Measurements from ENCODE around the gene PRIMA1. TPM values are rescaled to one million over a fixed set of nuclear protein-coding genes. Genes with fewer than 3 reads are reported as not detected.

The PRIMA1 gene
- polyA plus RNA-seq, 3 donors: not detected

- Histone ChIP-seq H3K9ac (ENCODE audit: insufficient read depth, low read length, poor library complexity, severe bottlenecking) (no peak overlapping the region), H3K36me3 (replicated peaks in 1 of 2; ENCODE audit: control insufficient read depth in 1 of 2, insufficient read depth in 2 of 2, low read length in 2 of 2) (no peaks in the 10 kb centered on the region), H3K27ac (ENCODE audit: low read depth in 1 of 2, low read length in 2 of 2) (no peak overlapping the region), H3K9me3 (replicated peaks in 1 of 2; ENCODE audit: control insufficient read depth in 1 of 2, insufficient read depth in 1 of 2, low read length in 2 of 2) (no peaks in the 10 kb centered on the region), H3K27me3 (ENCODE audit: control insufficient read depth in 2 of 2, insufficient read depth in 2 of 2, low read length in 2 of 2) (no peaks in the 10 kb centered on the region), H2AFZ (ENCODE audit: insufficient read depth, low read depth, low read length, poor library complexity, severe bottlenecking) (no peak overlapping the region), H3K4me1 (ENCODE audit: control insufficient read depth in 1 of 2, insufficient read depth in 2 of 2, low read length in 2 of 2) (no peaks in the 10 kb centered on the region), H3K4me2 (replicated peaks; ENCODE audit: extremely low read depth, low read length, poor library complexity, severe bottlenecking) (no peak overlapping the region), H3K79me2 (ENCODE audit: insufficient read depth, low read length) (no peaks in the 10 kb centered on the region), H3K4me3 (replicated peaks in 1 of 3; ENCODE audit: low read depth in 2 of 3, low read length in 3 of 3) (no peak overlapping the region), H4K20me1 (ENCODE audit: insufficient read depth, low read length) (no peaks in the 10 kb centered on the region)
- no peak overlapping the region for H3K4me3 Mint-ChIP-seq
- 86% methylated on average over 1 of the region's 3 CpGs for WGBS (ENCODE audit: insufficient coverage)
- H3K27me3 Mint-ChIP-seq (ENCODE audit: low read depth in 3 of 3): peaks cover 0 to 8% (median 3%) of the 10 kb centered on the region in 3 donors
- intact Hi-C loops (cut with micrococcal nuclease): no loop called here
- H3K4me1 Mint-ChIP-seq: no peaks in the 10 kb centered on the region
- no peak for DNase-seq
- peaks cover 0 to 4% (median 2%) of the 10 kb centered on the region in 7 donors for H3K9me3 Mint-ChIP-seq
- TF ChIP-seq CTCF (IDR thresholded peaks at IDR 0.05): no peak
- H3K36me3 Mint-ChIP-seq: no peaks in the 10 kb centered on the region
- H3K27ac Mint-ChIP-seq: no peak overlapping the region
Measured at GRCh38 chr14:93719256-93719655, 69.0 kb downstream of the PRIMA1 start.

GRCh38 chr14:93717668-93718320 is 70.5 kb downstream of the PRIMA1 start:
- Histone ChIP-seq H4K20me1 (ENCODE audit: insufficient read depth, low read length) (no peaks in the 10 kb centered on the region), H2AFZ (ENCODE audit: insufficient read depth, low read depth, low read length, poor library complexity, severe bottlenecking) (no peak overlapping the region), H3K9me3 (replicated peaks in 1 of 2; ENCODE audit: control insufficient read depth in 1 of 2, insufficient read depth in 1 of 2, low read length in 2 of 2) (no peaks in the 10 kb centered on the region), H3K36me3 (replicated peaks in 1 of 2; ENCODE audit: control insufficient read depth in 1 of 2, insufficient read depth in 2 of 2, low read length in 2 of 2) (no peaks in the 10 kb centered on the region), H3K4me2 (replicated peaks; ENCODE audit: extremely low read depth, low read length, poor library complexity, severe bottlenecking) (no peak overlapping the region), H3K9ac (ENCODE audit: insufficient read depth, low read length, poor library complexity, severe bottlenecking) (no peak overlapping the region), H3K4me3 (replicated peaks in 1 of 3; ENCODE audit: low read depth in 2 of 3, low read length in 3 of 3) (no peak overlapping the region), H3K27ac (ENCODE audit: low read depth in 1 of 2, low read length in 2 of 2) (no peak overlapping the region), H3K79me2 (ENCODE audit: insufficient read depth, low read length) (no peaks in the 10 kb centered on the region), H3K4me1 (ENCODE audit: control insufficient read depth in 1 of 2, insufficient read depth in 2 of 2, low read length in 2 of 2) (no peaks in the 10 kb centered on the region), H3K27me3 (ENCODE audit: control insufficient read depth in 2 of 2, insufficient read depth in 2 of 2, low read length in 2 of 2) (no peaks in the 10 kb centered on the region)
- WGBS (ENCODE audit: insufficient coverage): 92% methylated on average over 11 of the region's 13 CpGs
- Mint-ChIP-seq H3K27me3 (ENCODE audit: low read depth in 3 of 3) (peaks cover 3 to 8% (median 3%) of the 10 kb centered on the region in 3 donors), H3K4me3 (no peak overlapping the region), H3K27ac (no peak overlapping the region), H3K9me3 (peaks cover 0 to 4% (median 2%) of the 10 kb centered on the region in 7 donors), H3K36me3 (no peaks in the 10 kb centered on the region), H3K4me1 (no peaks in the 10 kb centered on the region)
- no peak for TF ChIP-seq CTCF (IDR thresholded peaks at IDR 0.05)
- no peak for DNase-seq
- intact Hi-C loops (cut with micrococcal nuclease): no loop called here
